Astrocyte of the spinal cord (primary cell): ENCODE results near the gene SYPL2.

Experiments used
- DNase-seq: peaks from one replicate; pipeline ENCODE4 v3.0.0; 2011; ENCODE audit warnings: low read depth, low spot score
- H3K4me3 ChIP-seq: 2 replicates; pipeline ENCODE4 v1.5.1; 2011; ENCODE audit warnings: low read depth, mild to moderate bottlenecking, low read length, moderate library complexity
- CTCF ChIP-seq: IDR thresholded peaks from 2 replicates; pipeline ENCODE4 v1.5.1; 2012; ENCODE audit warnings: low read depth, mild to moderate bottlenecking, low read length, inconsistent platforms
- in situ Hi-C: cut with HindIII; loops from 2 replicates; pipeline ENCODE4 v1.10.0; 2017; ENCODE audit warnings: low sequenced_read_pairs

The SYPL2 gene

GRCh38 chr1:109509176-109510134, 43.1 kb downstream of the SYPL2 start, which contains the start of gene AMIGO1:
AMIGO1 (minus strand) TSS chr1:109509727; CDS start chr1:109508912, 815 bp downstream.
- peak; percentile 19 for DNase-seq
- in situ Hi-C loops, result no loop called here
- peak within 1 kb of the TSS; percentile 55 for H3K4me3 ChIP-seq
- no peak for TF ChIP-seq CTCF

GRCh38 chr1:109513110-109513710, 46.9 kb downstream of the SYPL2 start:
- DNase-seq, result no peak
- TF ChIP-seq CTCF, result no peak
- no peak overlapping the region for H3K4me3 ChIP-seq
- in situ Hi-C loops, result no loop called here

GRCh38 chr1:109514846-109515245, 48.5 kb downstream of the SYPL2 start:
- TF ChIP-seq CTCF, result no peak
- no peak for DNase-seq
- no peak overlapping the region for H3K4me3 ChIP-seq
- in situ Hi-C loops, result no loop called here

- no peak for DNase-seq
- no peak overlapping the region for H3K4me3 ChIP-seq
- no peak for TF ChIP-seq CTCF
- in situ Hi-C loops, result no loop called here
Measured at GRCh38 chr1:109516872-109517271, 50.5 kb downstream of the SYPL2 start.

- no peak for TF ChIP-seq CTCF
- H3K4me3 ChIP-seq, result no peak overlapping the region
- in situ Hi-C loops, result no loop called here
- no peak for DNase-seq
Measured at GRCh38 chr1:109517337-109517736, 51.0 kb downstream of the SYPL2 start.

- no peak for DNase-seq
- in situ Hi-C loops, result no loop called here
- TF ChIP-seq CTCF, result no peak
- H3K4me3 ChIP-seq, result no peak overlapping the region
Measured at GRCh38 chr1:109521002-109521951, 54.9 kb downstream of the SYPL2 start.
